GM13976 (cell line): ENCODE measurements around the gene GDPD5.

ENCODE experiments used
- DNase-seq: peaks from one replicate; pipeline ENCODE4 v3.0.0; 2012; ENCODE audit warnings: low spot score
- CTCF ChIP-seq: IDR thresholded peaks from 2 replicates; pipeline ENCODE4 v1.5.1; 2012; ENCODE audit warnings: borderline replicate concordance, mild to moderate bottlenecking; ENCODE audit not compliant: insufficient read depth; ENCODE audit errors: extremely low read depth, missing control alignments, control extremely low read depth
- in situ Hi-C: fragments of 300-500 bp; cut with MboI; formaldehyde crosslinking; loops from one replicate; pipeline ENCODE4 v1.12.0; 2022; ENCODE audit warnings: low sequenced_read_pairs, mixed read lengths, inconsistent platforms; ENCODE audit not compliant: unreplicated experiment

Gene GDPD5

GRCh38 chr11:75500742-75501141 lies 25.0 kb downstream of the GDPD5 start:
- in situ Hi-C loops = no loop called here
- DNase-seq = no peak
- no peak for TF ChIP-seq CTCF

- no peak for TF ChIP-seq CTCF
- DNase-seq = no peak
- in situ Hi-C loops = no loop called here
Observed at GRCh38 chr11:75499423-75500190, 26.1 kb downstream of the GDPD5 start.

- in situ Hi-C loops = no loop called here
- no peak for TF ChIP-seq CTCF
- DNase-seq = no peak
Observed at GRCh38 chr11:75498556-75499255, 27.0 kb downstream of the GDPD5 start.

- no peak for TF ChIP-seq CTCF
- in situ Hi-C loops = no loop called here
- no peak for DNase-seq
Observed at GRCh38 chr11:75497788-75498409, 27.8 kb downstream of the GDPD5 start.

GRCh38 chr11:75496305-75496752 lies 29.4 kb downstream of the GDPD5 start:
- TF ChIP-seq CTCF = peak; percentile 11
- in situ Hi-C loops = no loop called here
- DNase-seq = no peak

GRCh38 chr11:75495749-75496304 lies 29.9 kb downstream of the GDPD5 start:
- DNase-seq = no peak
- in situ Hi-C loops = no loop called here
- no peak for TF ChIP-seq CTCF
